HEK293 (cell line): ENCODE measurements around the gene DCP1B.

Source experiments
- CTCF ChIA-PET: fragments of 350-600 bp; formaldehyde crosslinking; extraction: SDS; loops from one replicate; lab custom pipeline; 2021; ENCODE audit warnings: antibody characterized with exemption; lab: Yijun Ruan, JAX
- POLR2A ChIA-PET: fragments of 300-600 bp; formaldehyde crosslinking; extraction: SDS; loops from one replicate; lab custom pipeline; 2020; ENCODE audit warnings: antibody characterized with exemption, inconsistent platforms; lab: Yijun Ruan, JAX
- H3K27ac ChIP-seq: fragments of 200-500 bp; sonication (Bioruptor generic); 2 replicates; pipeline ENCODE4 v1.5.1; 2014; ENCODE audit warnings: low read depth, low read length, control low read depth, inconsistent platforms; ENCODE audit errors: extremely low read depth
- H3K36me3 ChIP-seq, 2 experiments: fragments of 200-500 bp in 1 of 2; sonication (Bioruptor generic) in 1 of 2; 1 replicate in 1 of 2; 2 replicates in 1 of 2; pipeline ENCODE4 v1.5.1; 2014 to 2017; ENCODE audit warnings: inconsistent platforms in 2 of 2, low read length in 2 of 2; ENCODE audit not compliant: control insufficient read depth in 2 of 2, insufficient read depth in 1 of 2
- H3K4me1 ChIP-seq: fragments of 200-500 bp; sonication (Bioruptor generic); 2 replicates; pipeline ENCODE4 v1.5.1; 2014; ENCODE audit warnings: mild to moderate bottlenecking, low read length, inconsistent platforms; ENCODE audit not compliant: control insufficient read depth, insufficient read depth
- H3K4me3 ChIP-seq: 2 replicates; pipeline ENCODE4 v1.5.1; 2011; ENCODE audit warnings: low read depth, mild to moderate bottlenecking, control low read depth, low read length, moderate library complexity
- H3K9me3 ChIP-seq: fragments of 200-500 bp; sonication (Bioruptor generic); 2 replicates; pipeline ENCODE4 v1.5.1; 2014; ENCODE audit warnings: low read depth, low read length, inconsistent platforms; ENCODE audit not compliant: control insufficient read depth, insufficient read depth
- BCL11A ChIP-seq: fragments of 450-650 bp; formaldehyde crosslinking; IDR thresholded peaks from 2 replicates; pipeline ENCODE4 v1.5.1; 2016; ENCODE audit warnings: low read depth, missing biosample characterization, missing genetic modification characterization
- BCL11B ChIP-seq: fragments of 450-650 bp; formaldehyde crosslinking; IDR thresholded peaks from 2 replicates; pipeline ENCODE4 v1.5.1; 2016; ENCODE audit warnings: low read depth, missing biosample characterization, missing genetic modification characterization
- GLI2 ChIP-seq: fragments of 450-650 bp; formaldehyde crosslinking; IDR thresholded peaks from 2 replicates; pipeline ENCODE4; 2017; ENCODE audit warnings: missing biosample characterization, missing genetic modification characterization, low read depth, borderline replicate concordance
- IKZF3 ChIP-seq: fragments of 450-650 bp; IDR thresholded peaks from 2 replicates; pipeline ENCODE4 v1.5.0; 2018; ENCODE audit warnings: missing biosample characterization, mild to moderate bottlenecking, missing genetic modification characterization, moderate library complexity
- INSM2 ChIP-seq: fragments of 450-650 bp; formaldehyde crosslinking; IDR thresholded peaks from 2 replicates; pipeline ENCODE4 v1.5.1; 2016; ENCODE audit warnings: missing biosample characterization, missing genetic modification characterization
- OVOL3 ChIP-seq: fragments of 450-650 bp; formaldehyde crosslinking; IDR thresholded peaks from 2 replicates; pipeline ENCODE4 v1.5.1; 2016; ENCODE audit warnings: missing biosample characterization, missing genetic modification characterization
- PRDM1 ChIP-seq: fragments of 450-650 bp; formaldehyde crosslinking; IDR thresholded peaks from 2 replicates; pipeline ENCODE4; 2016; ENCODE audit warnings: missing biosample characterization, missing genetic modification characterization
- REPIN1 ChIP-seq: fragments of 450-650 bp; formaldehyde crosslinking; IDR thresholded peaks from 2 replicates; pipeline ENCODE4 v1.5.1; 2017; ENCODE audit warnings: missing biosample characterization, missing genetic modification characterization, low read depth
- SETDB1 ChIP-seq: IDR thresholded peaks from one replicate; pipeline ENCODE4 v1.6.1; 2017; ENCODE audit warnings: mild to moderate bottlenecking, low read length, moderate library complexity, mixed read lengths; ENCODE audit not compliant: insufficient read length
- WT1 ChIP-seq: fragments of 450-650 bp; formaldehyde crosslinking; IDR thresholded peaks from 2 replicates; pipeline ENCODE4 v1.5.1; 2016; ENCODE audit warnings: missing biosample characterization, missing genetic modification characterization
- ZBTB11 ChIP-seq: fragments of 450-650 bp; formaldehyde crosslinking; conservative IDR thresholded peaks from 2 replicates; pipeline ENCODE4 v1.5.1; 2016; ENCODE audit warnings: low read depth, missing biosample characterization, missing genetic modification characterization
- ZBTB26 ChIP-seq: fragments of 450-650 bp; formaldehyde crosslinking; optimal IDR thresholded peaks from 2 replicates; pipeline ENCODE3; 2016; ENCODE audit warnings: missing biosample characterization, mild to moderate bottlenecking, missing genetic modification characterization
- ZNF335 ChIP-seq: fragments of 450-650 bp; formaldehyde crosslinking; conservative IDR thresholded peaks from 2 replicates; pipeline ENCODE4 v1.5.1; 2016; ENCODE audit warnings: missing biosample characterization, missing genetic modification characterization
- ZNF416 ChIP-seq: fragments of 450-650 bp; formaldehyde crosslinking; IDR thresholded peaks from 2 replicates; pipeline ENCODE4 v1.5.1; 2016; ENCODE audit warnings: missing biosample characterization, missing genetic modification characterization
- ZNF510 ChIP-seq: fragments of 450-650 bp; formaldehyde crosslinking; IDR thresholded peaks from 2 replicates; pipeline ENCODE4 v1.5.1; 2018; ENCODE audit warnings: mild to moderate bottlenecking, missing genetic modification characterization, missing biosample characterization; ENCODE audit not compliant: insufficient replicate concordance
- ZNF521 ChIP-seq: fragments of 450-650 bp; formaldehyde crosslinking; IDR thresholded peaks from 2 replicates; pipeline ENCODE4 v1.5.1; 2017; ENCODE audit warnings: missing biosample characterization, mild to moderate bottlenecking, missing genetic modification characterization
- ZNF544 ChIP-seq: fragments of 450-650 bp; formaldehyde crosslinking; IDR thresholded peaks from 2 replicates; pipeline ENCODE4 v1.5.0; 2017; ENCODE audit warnings: missing biosample characterization, missing genetic modification characterization
- ZNF548 ChIP-seq: fragments of 450-650 bp; formaldehyde crosslinking; IDR thresholded peaks from 2 replicates; pipeline ENCODE4 v1.5.1; 2016; ENCODE audit warnings: missing biosample characterization, missing genetic modification characterization
- ZNF626 ChIP-seq: fragments of 450-650 bp; sonication (Bioruptor Pico); formaldehyde crosslinking; IDR thresholded peaks from 2 replicates; pipeline ENCODE4 v1.5.1; 2018; ENCODE audit warnings: missing biosample characterization, missing genetic modification characterization, inconsistent platforms
- ZNF768 ChIP-seq: fragments of 450-650 bp; formaldehyde crosslinking; IDR thresholded peaks from 2 replicates; pipeline ENCODE4 v1.5.1; 2018; ENCODE audit warnings: missing biosample characterization, mild to moderate bottlenecking, missing genetic modification characterization
- ZNF776 ChIP-seq: fragments of 450-650 bp; formaldehyde crosslinking; IDR thresholded peaks from 2 replicates; pipeline ENCODE4 v1.5.0; 2017; ENCODE audit warnings: missing biosample characterization, missing genetic modification characterization, borderline replicate concordance
- ZNF785 ChIP-seq: fragments of 450-650 bp; formaldehyde crosslinking; IDR thresholded peaks from 2 replicates; pipeline ENCODE4 v1.5.1; 2016; ENCODE audit warnings: missing biosample characterization, missing genetic modification characterization

Gene DCP1B

GRCh38 chr12:1992732-1993131 is 11.5 kb downstream of the DCP1B start:
- no peak overlapping the region for H3K27ac ChIP-seq
- H3K4me1 ChIP-seq, result 0 out of 2 replicates have a peak, but pooled peaks cover 6% of the 10 kb centered on the region
- H3K9me3 ChIP-seq, result no peaks in the 10 kb centered on the region
- peaks cover 41 to 64% of the 10 kb centered on the region in 2 experiments for H3K36me3 ChIP-seq
- no peak overlapping the region for H3K4me3 ChIP-seq
- ChIA-PET POLR2A (no interaction called here), CTCF (no interaction called here)
- TF ChIP-seq ZNF548 (tag by site-specific recombination), result no peak
- no peak for TF ChIP-seq BCL11B (tag by site-specific recombination)
- TF ChIP-seq ZNF416 (tag by site-specific recombination), result no peak
- no peak for TF ChIP-seq IKZF3
- no peak for TF ChIP-seq ZNF335 (tag by site-specific recombination)
- TF ChIP-seq ZNF626 (tag by site-specific recombination), result no peak
- TF ChIP-seq REPIN1, result no peak
- TF ChIP-seq ZNF521 (tag by site-specific recombination), result no peak
- TF ChIP-seq GLI2 (tag by site-specific recombination), result no peak
- no peak for TF ChIP-seq ZNF776 (tag by site-specific recombination)
- no peak for TF ChIP-seq ZNF785 (tag by site-specific recombination)
- no peak for TF ChIP-seq ZBTB26 (tag by site-specific recombination)
- no peak for TF ChIP-seq WT1 (tag by site-specific recombination)
- no peak for TF ChIP-seq ZNF544 (tag by site-specific recombination)

- 0 out of 2 replicates have a peak, but pooled peaks cover 2% of the 10 kb centered on the region for H3K4me1 ChIP-seq
- ChIA-PET POLR2A (no interaction called here), CTCF (interaction anchor here (0.7 kb wide), 1 partner anchor 308 kb away, joined by 4 read pairs; no protein-coding TSS in a partner anchor)
- no peak overlapping the region for H3K27ac ChIP-seq
- no peaks in the 10 kb centered on the region for H3K9me3 ChIP-seq
- H3K36me3 ChIP-seq, result peaks cover 34 to 58% of the 10 kb centered on the region in 2 experiments
- H3K4me3 ChIP-seq, result no peak overlapping the region
- TF ChIP-seq INSM2 (no peak), PRDM1 (tag by site-specific recombination) (peak; percentile 76)
- TF ChIP-seq, all 188 proteins: peak for 1
Observed at GRCh38 chr12:1989111-1989510, 15.1 kb downstream of the DCP1B start.

GRCh38 chr12:1984759-1985158 is 19.5 kb downstream of the DCP1B start:
- H3K27ac ChIP-seq, result no peak overlapping the region
- POLR2A ChIA-PET, result no interaction called here
- H3K4me1 ChIP-seq, result no peaks in the 10 kb centered on the region
- H3K4me3 ChIP-seq, result no peak overlapping the region
- H3K36me3 ChIP-seq, result peaks cover 20 to 33% of the 10 kb centered on the region in 2 experiments
- peak; percentile 13 for TF ChIP-seq ZNF510
- TF ChIP-seq ZBTB11, result no peak
- peak; percentile 88 for TF ChIP-seq SETDB1
- no peak for TF ChIP-seq ZNF768 (tag by site-specific recombination)
- TF ChIP-seq OVOL3 (tag by site-specific recombination), result no peak
- TF ChIP-seq BCL11A, result no peak
- no peaks in the 10 kb centered on the region for H3K9me3 ChIP-seq
- CTCF ChIA-PET, result interaction anchor here (0.6 kb wide), 1 partner anchor 41 kb away, joined by 3 read pairs; no protein-coding TSS in a partner anchor
